ENCODE measurements around the gene ASIC1. TPM values are rescaled to one million over a fixed set of nuclear protein-coding genes. Genes with fewer than 3 reads are reported as not detected.

Gene ASIC1
- total RNA-seq, 1 donor from 2014 or later = not detected

DNA sequence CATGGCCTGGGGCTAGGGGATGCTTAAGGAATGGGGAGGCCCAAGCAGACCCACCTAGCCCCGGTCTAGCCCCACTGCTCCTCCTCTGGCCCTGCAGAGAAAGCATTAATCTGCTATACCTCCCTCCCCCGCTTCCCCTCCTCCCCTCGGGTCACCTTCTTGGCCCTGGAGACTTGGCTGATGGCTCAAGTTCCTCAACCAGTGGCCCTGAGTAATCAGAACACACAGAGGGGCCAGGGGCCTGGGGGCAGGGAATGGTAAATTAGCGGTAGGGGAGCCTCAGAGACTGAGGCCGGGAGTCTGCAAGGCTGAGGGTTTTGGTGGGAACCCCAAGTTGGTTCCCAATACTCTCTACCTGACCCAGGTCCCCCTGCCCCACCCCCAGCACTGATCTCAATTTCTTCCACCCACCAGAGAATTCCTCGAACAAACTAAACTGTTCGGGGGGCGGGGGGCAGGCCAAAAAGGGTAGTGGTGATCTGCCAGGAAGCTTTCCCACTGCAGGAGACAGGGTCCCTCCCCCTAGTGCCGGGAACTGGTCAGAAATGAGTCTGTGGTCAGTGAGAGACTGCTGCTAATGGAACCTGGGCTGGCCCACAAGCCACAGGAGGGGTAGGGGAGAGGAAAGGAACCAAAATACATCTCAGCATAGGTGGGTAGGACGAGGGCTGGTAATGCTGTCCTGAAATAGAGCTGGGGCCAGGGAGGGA is 15.0 kb downstream of the ASIC1 start:
- TF ChIP-seq, protein P1, sequence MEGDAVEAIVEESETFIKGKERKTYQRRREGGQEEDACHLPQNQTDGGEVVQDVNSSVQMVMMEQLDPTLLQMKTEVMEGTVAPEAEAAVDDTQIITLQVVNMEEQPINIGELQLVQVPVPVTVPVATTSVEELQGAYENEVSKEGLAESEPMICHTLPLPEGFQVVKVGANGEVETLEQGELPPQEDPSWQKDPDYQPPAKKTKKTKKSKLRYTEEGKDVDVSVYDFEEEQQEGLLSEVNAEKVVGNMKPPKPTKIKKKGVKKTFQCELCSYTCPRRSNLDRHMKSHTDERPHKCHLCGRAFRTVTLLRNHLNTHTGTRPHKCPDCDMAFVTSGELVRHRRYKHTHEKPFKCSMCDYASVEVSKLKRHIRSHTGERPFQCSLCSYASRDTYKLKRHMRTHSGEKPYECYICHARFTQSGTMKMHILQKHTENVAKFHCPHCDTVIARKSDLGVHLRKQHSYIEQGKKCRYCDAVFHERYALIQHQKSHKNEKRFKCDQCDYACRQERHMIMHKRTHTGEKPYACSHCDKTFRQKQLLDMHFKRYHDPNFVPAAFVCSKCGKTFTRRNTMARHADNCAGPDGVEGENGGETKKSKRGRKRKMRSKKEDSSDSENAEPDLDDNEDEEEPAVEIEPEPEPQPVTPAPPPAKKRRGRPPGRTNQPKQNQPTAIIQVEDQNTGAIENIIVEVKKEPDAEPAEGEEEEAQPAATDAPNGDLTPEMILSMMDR (IDR thresholded peaks at IDR 0.05) = no peak
- Histone ChIP-seq H3K4me3 (no peak overlapping the region), H3K4me1 (no peaks in the 10 kb centered on the region), H3K9me3 (no peaks in the 10 kb centered on the region), H3K27me3 (no peaks in the 10 kb centered on the region), H3K27ac (no peak overlapping the region), H3K36me3 (no peaks in the 10 kb centered on the region)
- DNase-seq (ENCODE audit: low spot score in 2 of 2) = no peak
- intact Hi-C loops (cut with DNase I) = loop anchor here (5.0 kb wide), 1 partner anchor 295 kb away; no protein-coding TSS in a partner anchor

DNA sequence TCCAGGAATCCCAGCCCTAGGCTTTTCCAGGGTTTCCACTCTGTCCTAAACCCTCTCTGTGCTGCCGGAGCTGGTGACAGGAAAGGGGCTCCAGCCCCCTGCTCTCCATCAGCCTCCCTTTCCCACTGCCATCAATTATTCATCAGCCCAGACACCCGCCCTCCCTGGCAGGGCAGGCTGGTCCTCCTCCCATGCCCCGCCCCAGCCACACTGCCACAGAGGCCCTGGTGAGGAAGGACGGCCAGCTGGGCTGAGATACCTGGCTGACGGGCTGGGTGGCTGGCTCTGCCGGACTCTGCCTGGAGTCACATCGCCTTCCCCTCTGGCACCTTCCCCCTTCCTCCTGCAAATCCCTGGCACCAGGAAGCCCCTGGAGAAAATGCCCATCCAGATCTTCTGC is 15.8 kb downstream of the ASIC1 start:
- Histone ChIP-seq H3K27ac (no peak overlapping the region), H3K36me3 (no peaks in the 10 kb centered on the region), H3K27me3 (no peaks in the 10 kb centered on the region), H3K4me1 (no peaks in the 10 kb centered on the region), H3K9me3 (no peaks in the 10 kb centered on the region), H3K4me3 (no peak overlapping the region)
- intact Hi-C loops (cut with DNase I) = loop anchor here (5.0 kb wide), 1 partner anchor 296 kb away; no protein-coding TSS in a partner anchor
- TF ChIP-seq, protein P1 (IDR thresholded peaks at IDR 0.05) = no peak
- DNase-seq (ENCODE audit: low spot score in 2 of 2) = no peak

DNA sequence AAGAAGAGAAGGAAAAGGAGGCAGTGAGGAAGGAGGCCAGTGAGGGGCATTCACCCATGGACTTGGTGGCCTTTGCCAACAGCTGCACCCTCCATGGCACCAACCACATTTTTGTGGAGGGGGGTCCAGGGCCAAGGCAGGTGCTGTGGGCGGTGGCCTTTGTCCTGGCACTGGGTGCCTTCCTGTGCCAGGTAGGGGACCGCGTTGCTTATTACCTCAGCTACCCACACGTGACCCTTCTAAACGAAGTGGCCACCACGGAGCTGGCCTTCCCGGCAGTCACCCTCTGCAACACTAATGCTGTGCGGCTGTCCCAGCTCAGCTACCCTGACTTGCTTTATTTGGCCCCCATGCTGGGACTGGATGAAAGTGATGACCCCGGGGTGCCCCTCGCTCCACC is 16.3 kb downstream of the ASIC1 start:
- no peaks in the 10 kb centered on the region for H3K36me3 ChIP-seq
- H3K4me3 ChIP-seq = no peak overlapping the region
- no peak for DNase-seq (ENCODE audit: low spot score in 2 of 2)
- H3K9me3 ChIP-seq = no peaks in the 10 kb centered on the region
- no peaks in the 10 kb centered on the region for H3K27me3 ChIP-seq
- no peaks in the 10 kb centered on the region for H3K4me1 ChIP-seq
- H3K27ac ChIP-seq = no peak overlapping the region
- TF ChIP-seq, protein P1 (IDR thresholded peaks at IDR 0.05) = no peak
- intact Hi-C loops (cut with DNase I) = loop anchor here (2.0 to 5.0 kb wide), 2 partner anchors 241 to 296 kb away; no protein-coding TSS in a partner anchor

DNA sequence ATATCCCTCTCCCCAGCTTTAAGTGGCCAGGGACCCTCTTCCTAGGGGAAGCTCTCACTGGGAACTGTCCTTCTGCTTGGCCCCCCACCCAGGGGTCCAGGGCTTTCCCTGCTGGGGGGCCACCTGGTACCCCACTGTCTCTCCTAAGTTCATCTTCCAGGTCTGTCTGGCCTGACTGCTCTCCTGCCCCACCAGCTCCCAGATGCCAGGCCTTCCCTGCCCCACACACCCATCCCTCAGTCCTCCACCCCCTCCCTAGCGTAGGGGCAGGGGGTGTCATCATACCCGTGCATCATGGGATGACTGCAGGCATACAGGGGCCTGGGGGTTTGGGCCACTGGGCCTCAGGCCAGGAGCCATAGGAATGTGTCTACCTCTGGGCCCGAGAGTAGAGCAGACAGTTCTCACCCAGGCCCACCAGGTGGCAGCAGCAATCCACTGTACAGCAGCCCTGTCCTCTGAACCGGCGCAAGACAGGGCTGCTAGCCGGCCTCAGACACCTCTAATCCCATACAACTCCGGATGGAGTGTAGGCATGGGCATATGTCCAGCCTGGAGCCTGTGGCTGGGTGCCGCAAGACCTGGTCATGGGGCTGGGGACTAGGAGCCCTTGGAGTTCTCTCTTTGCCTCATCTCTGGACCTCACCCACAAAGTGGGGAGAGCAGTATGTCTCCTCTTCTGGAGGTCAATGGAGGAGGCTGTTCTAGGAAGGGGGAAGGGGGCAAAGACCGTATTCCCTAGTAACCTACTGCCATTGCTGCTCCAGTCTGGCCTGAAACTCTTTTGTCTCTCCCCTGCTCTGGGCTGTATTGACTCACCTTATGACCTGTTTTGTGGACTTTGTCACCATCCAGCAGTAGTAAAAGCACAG is 17.8 kb downstream of the ASIC1 start:
- Histone ChIP-seq H3K9me3 (no peaks in the 10 kb centered on the region), H3K4me1 (no peaks in the 10 kb centered on the region), H3K27me3 (no peaks in the 10 kb centered on the region), H3K36me3 (no peaks in the 10 kb centered on the region), H3K4me3 (no peak overlapping the region), H3K27ac (no peak overlapping the region)
- intact Hi-C loops (cut with DNase I) = loop anchor here (1.0 to 5.0 kb wide), 4 partner anchors 100 to 562 kb away; no protein-coding TSS in a partner anchor
- TF ChIP-seq, protein P1 (IDR thresholded peaks at IDR 0.05) = peak; percentile 93 to 98 (median 95)
- DNase-seq (ENCODE audit: low spot score in 2 of 2) = peak in 1 of 2 donors; percentile 91

DNA sequence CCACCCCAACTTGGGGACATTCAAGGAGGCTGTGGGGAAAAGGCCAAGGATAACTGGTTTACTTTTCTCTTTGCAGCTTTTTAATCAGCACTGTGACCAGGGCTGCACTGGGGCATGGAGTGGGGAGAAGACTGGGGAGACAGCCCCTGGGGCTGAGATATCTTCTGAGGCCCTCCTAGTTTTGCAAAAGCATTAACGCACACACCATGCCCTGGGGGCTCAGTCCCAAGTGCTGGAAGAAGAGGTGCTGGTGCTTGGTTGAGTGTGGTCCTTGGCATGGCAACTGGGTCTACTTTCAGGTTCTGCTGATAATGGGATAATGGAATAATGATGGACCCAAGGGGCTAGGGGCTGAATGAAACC is 18.4 kb downstream of the ASIC1 start:
- Histone ChIP-seq H3K27me3 (no peaks in the 10 kb centered on the region), H3K36me3 (no peaks in the 10 kb centered on the region), H3K4me3 (no peak overlapping the region), H3K27ac (no peak overlapping the region), H3K9me3 (no peaks in the 10 kb centered on the region), H3K4me1 (no peaks in the 10 kb centered on the region)
- TF ChIP-seq, protein P1 (IDR thresholded peaks at IDR 0.05) = no peak
- intact Hi-C loops (cut with DNase I) = loop anchor here (1.0 to 5.0 kb wide), 3 partner anchors 100 to 562 kb away; no protein-coding TSS in a partner anchor
- no peak for DNase-seq (ENCODE audit: low spot score in 2 of 2)

All from ascending aorta (tissue), 2 donors.